HG02884 (cell line): ENCODE results near the gene C13orf46.
"Not testable (repeated sequence)": the region's sequence is repeated elsewhere in the genome, so short reads cannot be mapped to it uniquely, and the experiment has no call there.

ENCODE experiments used
- ATAC-seq: cut with Tn5 transposase; IDR thresholded peaks from one replicate; pipeline ENCODE4 v1.9.1; 2021; ENCODE audit warnings: mild to moderate bottlenecking, moderate library complexity; ENCODE audit not compliant: unreplicated experiment

The C13orf46 gene

GRCh38 chr13:113973218-113974164 lies at the start of gene C13orf46:
TSS of gene C13orf46 (minus strand) at chr13:113974076. CDS start at chr13:113973997, 79 bp downstream.
- no peak for ATAC-seq

GRCh38 chr13:114022876-114023275 lies 49.0 kb upstream of the C13orf46 start:
- no peak for ATAC-seq

DNA sequence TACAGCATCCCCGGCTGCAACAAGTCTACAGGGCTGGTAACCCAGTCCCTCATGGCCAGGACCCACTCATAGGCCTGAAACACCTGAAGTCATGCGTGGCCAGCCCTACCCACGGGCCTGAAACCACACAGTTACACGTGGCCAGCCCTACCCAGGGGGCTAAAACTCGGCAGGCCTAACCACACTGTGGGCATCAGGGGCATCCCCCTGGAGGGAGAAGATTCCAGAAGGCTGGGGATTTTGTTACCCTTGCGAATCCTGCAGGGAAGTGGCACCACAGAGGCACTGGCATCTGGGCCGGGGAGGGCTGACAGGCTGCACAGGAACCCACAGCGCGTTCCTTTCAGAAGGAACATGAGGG lies 48.4 kb upstream of the C13orf46 start:
- ATAC-seq, result no peak

DNA sequence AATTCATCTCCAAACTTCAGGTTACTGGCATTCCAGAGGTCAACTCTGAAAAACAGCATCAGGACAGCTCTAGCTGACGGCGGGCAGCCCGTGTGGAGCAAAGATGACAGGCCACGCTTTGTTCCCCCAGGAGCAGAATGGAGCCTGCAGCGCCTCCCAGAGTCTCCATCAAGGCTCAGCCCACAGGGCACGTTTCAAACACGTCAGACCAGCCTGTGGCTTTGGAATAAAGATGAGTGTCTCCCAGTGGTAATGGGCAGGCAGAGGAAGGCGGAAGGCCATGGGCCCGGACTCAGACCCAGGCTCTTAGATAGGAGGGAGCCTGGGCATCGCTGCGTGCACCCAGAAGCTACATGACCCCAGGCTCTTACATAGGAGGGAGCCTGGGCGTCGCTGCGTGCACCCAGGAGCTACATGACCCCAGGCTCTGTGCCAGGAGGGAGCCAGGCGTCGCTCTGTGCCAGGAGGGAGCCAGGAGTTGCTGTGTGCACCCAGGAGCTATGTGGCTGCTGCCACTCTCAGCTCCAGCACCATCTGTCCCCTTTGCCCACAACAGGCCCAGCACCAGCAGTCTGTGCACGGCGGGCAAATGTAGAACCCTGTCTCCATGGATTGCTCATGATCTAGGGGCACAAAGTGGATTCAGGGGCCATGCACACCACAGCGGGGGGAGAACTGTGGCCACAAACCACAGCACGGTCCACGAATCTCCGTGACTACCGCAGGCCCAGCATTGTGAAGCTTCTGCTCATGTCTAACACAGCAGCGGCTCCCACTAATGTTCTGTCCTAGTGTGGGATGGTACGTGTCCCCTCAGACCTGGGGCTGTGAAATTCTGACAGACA lies 47.8 kb upstream of the C13orf46 start:
- no peak for ATAC-seq

DNA sequence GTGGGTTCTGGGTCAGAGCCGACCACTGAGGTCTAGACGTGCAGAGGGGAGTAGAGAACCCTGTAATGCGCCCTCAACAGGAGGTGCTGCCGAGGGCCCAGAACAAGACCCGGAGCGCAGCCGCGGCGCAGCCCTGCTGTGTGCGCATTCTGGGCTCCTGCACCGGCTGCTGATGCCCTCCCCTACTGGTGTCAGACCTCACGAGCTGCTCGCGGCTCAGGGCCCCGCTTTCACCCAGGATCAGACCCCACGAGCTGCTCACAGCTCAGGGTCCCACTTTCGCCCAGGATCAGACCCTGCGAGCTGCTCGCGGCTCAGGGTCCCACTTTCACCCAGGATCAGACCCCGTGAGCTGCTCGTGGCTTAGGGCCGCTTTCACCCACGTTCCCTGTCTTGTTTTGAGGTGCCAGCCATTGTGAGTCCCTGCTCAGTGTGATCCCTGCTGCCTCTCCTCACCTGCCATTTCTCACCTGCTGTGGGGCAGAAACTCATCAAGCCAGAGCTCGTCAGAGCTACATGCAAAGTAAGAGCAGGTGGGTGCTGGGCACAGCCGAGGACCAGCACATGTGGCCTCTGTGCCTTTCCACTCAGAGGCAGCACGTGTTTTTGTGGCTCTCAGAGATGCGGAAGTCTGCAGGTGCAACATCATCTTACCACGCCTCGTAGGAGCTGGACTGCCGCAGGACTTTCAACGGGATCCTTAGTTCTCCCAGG lies 47.0 kb upstream of the C13orf46 start:
- ATAC-seq, result no peak

GRCh38 chr13:114020134-114020533 lies 46.3 kb upstream of the C13orf46 start:
- ATAC-seq, result not testable (repeated sequence)

DNA sequence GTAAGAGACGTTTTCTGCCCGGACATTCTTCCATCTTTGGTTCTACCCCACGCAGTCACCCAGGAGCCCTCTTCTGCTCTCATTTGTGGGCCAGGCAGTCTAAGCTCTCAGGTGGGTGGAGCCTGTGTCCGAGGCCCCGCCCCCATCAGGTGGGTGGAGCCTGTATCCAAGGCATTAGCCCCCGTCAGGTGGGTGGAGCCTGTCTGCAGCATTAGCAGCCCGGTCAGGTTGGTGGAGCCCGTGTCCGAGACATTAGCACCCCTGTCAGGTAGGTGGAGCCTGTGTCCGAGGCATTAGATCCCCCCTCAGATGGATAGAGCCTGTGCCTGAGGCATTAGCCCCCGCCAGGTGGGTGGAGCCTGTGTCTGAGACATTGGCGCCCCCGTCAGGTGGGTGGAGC lies 45.5 kb upstream of the C13orf46 start:
- ATAC-seq, result no peak

DNA sequence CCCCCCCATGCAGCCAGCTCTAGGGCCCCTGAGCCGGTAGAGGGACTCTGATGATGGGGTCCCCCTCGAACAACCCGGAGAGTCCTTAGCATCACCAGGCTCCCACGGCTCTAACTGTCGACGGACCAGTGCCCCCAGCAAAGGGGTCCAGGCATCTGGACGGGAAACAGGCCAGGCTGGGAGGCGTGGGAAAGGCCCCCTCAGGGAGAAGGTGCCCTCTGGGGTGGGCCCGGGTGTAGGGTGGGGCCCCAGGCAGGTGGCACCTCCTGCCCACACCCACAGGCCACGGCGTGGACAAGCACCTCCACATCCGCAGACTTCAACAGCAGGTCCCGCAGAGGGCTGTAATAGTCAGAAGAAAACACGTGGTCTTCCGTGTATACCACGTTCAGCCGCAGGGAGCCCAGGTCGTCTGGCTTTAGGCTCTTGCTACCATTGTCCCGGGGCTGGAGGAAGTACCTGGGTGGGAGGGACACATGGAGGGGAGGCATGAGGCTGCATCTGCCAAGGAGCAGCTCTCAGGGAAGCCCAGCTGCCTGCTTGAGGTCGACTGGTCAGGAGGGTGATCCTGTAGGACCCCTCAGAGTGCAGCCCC lies 44.7 kb upstream of the C13orf46 start:
- no peak for ATAC-seq

DNA sequence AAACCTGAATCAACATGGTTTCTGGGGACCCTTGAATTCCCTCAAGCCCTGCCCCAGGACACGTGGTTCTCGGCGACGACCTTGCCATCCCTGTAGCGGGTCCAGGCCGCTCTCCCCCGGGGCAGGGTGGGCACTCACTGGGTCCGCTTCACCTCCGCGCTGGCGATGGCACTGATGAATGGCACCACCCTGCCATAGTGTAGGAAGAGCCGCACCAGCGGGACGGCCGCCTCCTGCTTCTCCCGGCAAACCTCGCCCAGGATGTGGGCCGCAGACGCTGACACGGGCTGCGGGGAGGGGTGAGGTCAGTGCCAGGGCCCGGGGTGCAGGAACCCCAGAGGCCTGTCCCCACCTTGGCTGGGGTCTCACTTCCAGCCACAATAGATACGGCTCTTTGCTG lies 44.1 kb upstream of the C13orf46 start:
- ATAC-seq, result no peak

DNA sequence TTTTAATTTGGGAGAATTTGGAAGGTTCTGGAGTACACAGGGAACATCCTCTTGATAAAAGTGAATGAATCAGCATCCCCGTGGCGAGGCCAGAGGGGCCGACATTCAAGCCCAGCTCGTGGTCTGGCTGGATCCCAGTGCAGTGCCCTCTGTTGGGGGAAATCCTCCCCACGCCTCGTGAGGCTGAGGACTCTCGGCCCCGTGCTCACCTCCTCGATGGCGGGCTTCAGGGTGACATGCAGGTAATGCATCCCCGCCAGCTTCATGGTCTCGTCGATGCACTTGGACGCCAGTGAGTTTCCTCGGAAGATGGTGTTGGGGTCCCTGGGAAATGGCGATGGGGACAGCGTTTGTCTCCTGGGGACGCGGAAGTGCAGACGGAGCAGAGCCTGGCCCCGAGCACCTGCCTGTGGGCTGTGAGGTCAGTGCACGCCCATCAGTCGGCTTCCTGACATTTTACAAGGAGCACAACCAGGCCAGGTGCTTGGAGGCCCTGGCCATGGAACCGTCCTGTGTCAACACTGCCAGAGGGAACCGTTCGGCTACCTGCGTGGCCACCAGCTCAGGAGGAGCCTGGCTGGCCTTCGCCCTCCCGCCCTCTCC lies 43.3 kb upstream of the C13orf46 start:
- no peak for ATAC-seq

- ATAC-seq, result no peak
Observed at GRCh38 chr13:114016321-114017027, 42.6 kb upstream of the C13orf46 start.

- no peak for ATAC-seq
Observed at GRCh38 chr13:114015969-114016295, 42.1 kb upstream of the C13orf46 start.

DNA sequence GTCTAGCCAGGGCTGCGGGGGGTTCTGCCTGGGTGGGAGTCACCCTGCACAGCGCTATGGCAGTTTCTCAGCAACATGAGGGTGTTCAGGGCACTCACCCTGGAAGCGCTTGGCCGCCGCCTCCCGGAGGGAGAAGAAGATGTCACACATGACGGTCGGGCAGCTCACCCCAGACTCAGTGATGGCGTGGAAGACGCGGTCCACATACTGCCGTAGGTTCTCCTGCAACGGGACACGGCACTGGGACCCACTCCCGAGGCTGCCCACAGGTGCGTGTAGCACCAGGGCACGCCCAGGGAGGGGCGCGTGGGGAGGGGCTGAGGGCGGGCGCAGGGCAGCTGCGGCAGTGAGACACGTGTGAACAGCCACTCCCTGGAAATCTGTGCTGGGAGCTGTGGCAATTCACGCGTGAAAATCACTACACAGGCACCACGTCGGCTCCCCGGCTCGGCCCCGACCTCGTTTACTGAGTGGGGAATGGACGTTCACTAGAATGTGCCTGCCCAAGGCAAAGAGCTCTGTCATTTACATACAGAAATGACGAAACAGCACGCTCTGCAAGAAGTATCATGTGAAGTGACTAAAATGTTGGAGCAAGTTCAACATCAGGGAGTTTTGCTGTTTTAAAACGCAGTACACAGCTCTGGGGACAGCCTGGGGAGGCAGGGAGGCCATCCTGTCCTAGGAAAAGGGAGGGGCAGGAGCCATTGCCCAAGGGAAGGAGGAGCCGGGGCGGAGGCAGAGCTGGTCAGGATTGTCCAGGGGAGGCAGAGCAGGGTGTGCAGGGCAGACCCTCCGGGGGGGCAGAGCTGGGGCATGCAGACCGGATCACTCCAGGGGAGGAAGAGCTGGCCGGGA lies 41.5 kb upstream of the C13orf46 start:
- no peak for ATAC-seq

- no peak for ATAC-seq
Observed at GRCh38 chr13:114013952-114014629, 40.2 kb upstream of the C13orf46 start.

- no peak for ATAC-seq
Observed at GRCh38 chr13:114013336-114013735, 39.5 kb upstream of the C13orf46 start.

GRCh38 chr13:114012921-114013320 lies 39.0 kb upstream of the C13orf46 start:
- ATAC-seq, result no peak

GRCh38 chr13:114012141-114012540 lies 38.3 kb upstream of the C13orf46 start:
- no peak for ATAC-seq

GRCh38 chr13:114011226-114011625 lies 37.4 kb upstream of the C13orf46 start:
- no peak for ATAC-seq
